Motor neuron (in vitro differentiated cells): ENCODE measurements around the gene GOLPH3. TPM values are rescaled to one million over a fixed set of nuclear protein-coding genes. Genes with fewer than 3 reads are reported as not detected.

Experiments
- ATAC-seq, 8 experiments: fragments of 200-7000 bp; cut with Tn5 transposase; replicated peaks in 6 of 8; 2 replicates each; pipeline ENCODE4 v1.8.0; 2021; ENCODE audit warnings: mild to moderate bottlenecking in 8 of 8, moderate library complexity in 8 of 8
- H3K27ac ChIP-seq, 2 donors: fragments of 250-450 bp; sonication (Bioruptor Pico); 2 replicates each; pipeline ENCODE4 v1.9.0; 2021; ENCODE audit warnings: antibody characterized with exemption in 2 of 2, mild to moderate bottlenecking in 2 of 2, moderate library complexity in 1 of 2
- H3K4me1 ChIP-seq, 2 donors: fragments of 250-450 bp; sonication (Bioruptor Pico); replicated peaks in 1 of 2; 2 replicates each; pipeline ENCODE4 v1.6.1; 2021; ENCODE audit warnings: antibody characterized with exemption in 2 of 2, mild to moderate bottlenecking in 2 of 2, moderate library complexity in 1 of 2
- H3K4me3 ChIP-seq, 5 donors: fragments of 250-450 bp; sonication (Bioruptor Pico); 2 replicates each; pipeline ENCODE4 v1.9.0; 2021; ENCODE audit warnings: antibody characterized with exemption in 5 of 5, mild to moderate bottlenecking in 5 of 5, moderate library complexity in 4 of 5
- WGBS, 10 experiments: fragments of 450-650 bp; shearing (Covaris generic); methylation state at CpG; one replicate each; pipeline ENCODE4 v1.0.0; 2022; 5-methylcytosine and 5-hydroxymethylcytosine counted together
- in situ Hi-C, 9 experiments: fragments of 400-800 bp; cut with MboI; loops; one replicate each; pipeline ENCODE4 v1.15.0; 2021; ENCODE audit warnings: low sequenced_read_pairs in 9 of 9, low pct_unique_long_range_greater_than_20kb in 2 of 9; ENCODE audit not compliant: unreplicated experiment in 9 of 9
- total RNA-seq, 8 experiments: library from RNA; unstranded; fragments of 300-600 nt; gene quantifications; 2 replicates each; pipeline versions ENCODE4 v1.2.3 to v1.2.4, GENCODE V29; 2022

Gene GOLPH3
- total RNA-seq, 8 experiments from 2014 or later, result 37.5 to 69.9 (median 46.4) TPM

GRCh38 chr5:32163053-32163452 is 11.1 kb downstream of the GOLPH3 start:
- H3K27ac ChIP-seq, result no peak overlapping the region
- in situ Hi-C loops, result no loop called here
- no peaks in the 10 kb centered on the region for H3K4me1 ChIP-seq
- no peak overlapping the region for H3K4me3 ChIP-seq
- 89 to 100% (median 99%) methylated on average over 1 to 4 of the region's 5 CpGs; no CpG with 5 or more reads in 2 of the 10 experiments for WGBS, 10 experiments
- no peak for ATAC-seq

- in situ Hi-C loops, result no loop called here
- WGBS, 10 experiments, result 38 to 100% (median 100%) methylated on average over 1 of the region's 1 CpG; no CpG with 5 or more reads in 2 of the 10 experiments
- Histone ChIP-seq H3K4me3 (no peak overlapping the region), H3K27ac (no peak overlapping the region), H3K4me1 (peaks cover 0 to 3% of the 10 kb centered on the region in 2 donors)
- ATAC-seq, result no peak
These were observed 13.9 kb downstream of the GOLPH3 start for GRCh38 chr5:32160228-32160627.

GRCh38 chr5:32159328-32160072 is 14.6 kb downstream of the GOLPH3 start:
- H3K4me1 ChIP-seq, result peaks cover 0 to 3% of the 10 kb centered on the region in 2 donors
- no peak for ATAC-seq
- no peak overlapping the region for H3K27ac ChIP-seq
- WGBS, 10 experiments, result 41 to 100% (median 90%) methylated on average over 1 to 2 of the region's 2 CpGs
- in situ Hi-C loops, result no loop called here
- no peak overlapping the region for H3K4me3 ChIP-seq

- H3K4me3 ChIP-seq, result no peak overlapping the region
- peak in 2 of 8 experiments; percentile 25 to 28 for ATAC-seq
- 65 to 100% (median 85%) methylated on average over 1 to 2 of the region's 2 CpGs; no CpG with 5 or more reads in 1 of the 10 experiments for WGBS, 10 experiments
- H3K4me1 ChIP-seq, result peaks cover 0 to 3% of the 10 kb centered on the region in 2 donors
- in situ Hi-C loops, result no loop called here
- no peak overlapping the region for H3K27ac ChIP-seq
These were observed 15.5 kb downstream of the GOLPH3 start for GRCh38 chr5:32158679-32158975.

- in situ Hi-C loops, result no loop called here
These were observed 17.0 kb downstream of the GOLPH3 start for GRCh38 chr5:32157078-32157477.

GRCh38 chr5:32156635-32157034 is 17.5 kb downstream of the GOLPH3 start:
- in situ Hi-C loops, result no loop called here
- 63 to 99% (median 91%) methylated on average over 3 to 9 of the region's 9 CpGs; no CpG with 5 or more reads in 1 of the 10 experiments for WGBS, 10 experiments
- peak in 1 of 8 experiments; percentile 24 for ATAC-seq

More at GRCh38 chr5:32157078-32157477, 17.0 kb downstream of the GOLPH3 start:
- 60 to 94% (median 85%) methylated on average over 1 to 4 of the region's 4 CpGs; no CpG with 5 or more reads in 2 of the 10 experiments for WGBS, 10 experiments
- H3K4me1 ChIP-seq, result peaks cover 0 to 3% of the 10 kb centered on the region in 2 donors
- no peak overlapping the region for H3K4me3 ChIP-seq
- no peak for ATAC-seq
- H3K27ac ChIP-seq, result no peak overlapping the region

GRCh38 chr5:32155211-32155610 is 18.9 kb downstream of the GOLPH3 start:
- ATAC-seq, result no peak
- H3K4me3 ChIP-seq, result no peak overlapping the region
- WGBS, 10 experiments, result 84 to 100% (median 100%) methylated on average over 1 to 2 of the region's 2 CpGs; no CpG with 5 or more reads in 3 of the 10 experiments
- in situ Hi-C loops, result no loop called here
- peaks cover 0 to 3% of the 10 kb centered on the region in 2 donors for H3K4me1 ChIP-seq
- no peak overlapping the region for H3K27ac ChIP-seq

More at GRCh38 chr5:32156635-32157034, 17.5 kb downstream of the GOLPH3 start:
- H3K27ac ChIP-seq, result no peak overlapping the region
- H3K4me1 ChIP-seq, result peaks cover 0 to 3% of the 10 kb centered on the region in 2 donors
- H3K4me3 ChIP-seq, result no peak overlapping the region

- 62 to 100% (median 88%) methylated on average over 2 to 3 of the region's 3 CpGs for WGBS, 10 experiments
- Histone ChIP-seq H3K4me3 (no peak overlapping the region), H3K27ac (no peak overlapping the region), H3K4me1 (peaks cover 0 to 3% of the 10 kb centered on the region in 2 donors)
- in situ Hi-C loops, result no loop called here
- ATAC-seq, result no peak
These were observed 20.4 kb downstream of the GOLPH3 start for GRCh38 chr5:32153723-32154122.

- no peak for ATAC-seq
- in situ Hi-C loops, result no loop called here
These were observed 22.9 kb downstream of the GOLPH3 start for GRCh38 chr5:32151198-32151597.

GRCh38 chr5:32150366-32150765 is 23.8 kb downstream of the GOLPH3 start:
- Histone ChIP-seq H3K27ac (no peak overlapping the region), H3K4me3 (no peak overlapping the region), H3K4me1 (no peaks in the 10 kb centered on the region)
- ATAC-seq, result no peak
- 50 to 100% (median 93%) methylated on average over 1 of the region's 1 CpG; no CpG with 5 or more reads in 2 of the 10 experiments for WGBS, 10 experiments
- in situ Hi-C loops, result no loop called here

More at GRCh38 chr5:32151198-32151597, 22.9 kb downstream of the GOLPH3 start:
- no peak overlapping the region for H3K27ac ChIP-seq
- WGBS, 10 experiments, result 88 to 100% (median 98%) methylated on average over 2 to 6 of the region's 6 CpGs; no CpG with 5 or more reads in 1 of the 10 experiments
- H3K4me3 ChIP-seq, result no peak overlapping the region
- no peaks in the 10 kb centered on the region for H3K4me1 ChIP-seq

- 83 to 100% (median 99%) methylated on average over 2 to 4 of the region's 4 CpGs for WGBS, 10 experiments
- Histone ChIP-seq H3K27ac (no peak overlapping the region), H3K4me1 (no peaks in the 10 kb centered on the region), H3K4me3 (no peak overlapping the region)
- no peak for ATAC-seq
- in situ Hi-C loops, result no loop called here
These were observed 26.2 kb downstream of the GOLPH3 start for GRCh38 chr5:32147959-32148358.

GRCh38 chr5:32147236-32147635 is 26.9 kb downstream of the GOLPH3 start:
- Histone ChIP-seq H3K4me3 (no peak overlapping the region), H3K4me1 (no peaks in the 10 kb centered on the region), H3K27ac (no peak overlapping the region)
- 30 to 100% (median 82%) methylated on average over 1 to 3 of the region's 3 CpGs for WGBS, 10 experiments
- in situ Hi-C loops, result no loop called here
- ATAC-seq, result no peak

- no peak for ATAC-seq
- no peaks in the 10 kb centered on the region for H3K4me1 ChIP-seq
- in situ Hi-C loops, result no loop called here
- no peak overlapping the region for H3K27ac ChIP-seq
- WGBS, 10 experiments, result 59 to 100% (median 93%) methylated on average over 1 to 2 of the region's 2 CpGs
- H3K4me3 ChIP-seq, result no peak overlapping the region
These were observed 28.7 kb downstream of the GOLPH3 start for GRCh38 chr5:32145378-32145777.
